Measurements from ENCODE around the gene SPNS2. TPM values are rescaled to one million over a fixed set of nuclear protein-coding genes. Genes with fewer than 3 reads are reported as not detected.
A peak's percentile ranks its signal among the peaks of the same experiment; 100 is the strongest.

SPNS2 gene
- total RNA-seq, 4 donors from 2014 or later = 10.0 to 19.9 (median 18.8) TPM

DNA sequence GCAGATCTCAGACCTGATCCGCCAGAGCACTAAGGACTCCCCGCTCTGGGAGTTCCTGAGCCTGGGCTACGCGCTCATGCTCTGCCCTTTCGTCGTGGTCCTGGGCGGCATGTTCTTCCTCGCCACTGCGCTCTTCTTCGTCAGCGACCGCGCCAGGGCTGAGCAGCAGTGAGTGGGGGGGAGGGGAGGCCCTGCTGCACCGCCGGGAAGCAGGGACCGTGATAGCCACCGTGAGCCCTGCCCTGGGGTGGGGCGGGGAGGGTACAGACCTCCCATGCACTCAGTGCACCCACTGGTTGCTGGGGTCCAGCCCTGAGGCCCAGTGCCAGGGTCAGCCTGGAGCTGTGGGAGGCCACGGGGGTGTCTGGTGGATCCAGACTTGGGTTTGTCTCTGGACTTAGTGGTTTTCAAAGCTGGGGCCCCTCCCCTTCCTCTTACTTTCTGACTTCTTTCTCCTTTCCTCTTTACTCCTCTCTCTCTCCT is 37.6 kb downstream of the SPNS2 start:
- Histone ChIP-seq H3K4me3 (peak overlapping the region in 3 of 4 donors; percentile 9 to 29 (median 15)), H3K9me3 (no peaks in the 10 kb centered on the region), H3K36me3 (peaks cover 16 to 43% (median 33%) of the 10 kb centered on the region in 4 donors), H3K27ac (replicated peaks in 1 of 4) (peak overlapping the region; percentile 52 to 76 (median 70)), H3K4me1 (peaks cover 80 to 97% (median 89%) of the 10 kb centered on the region in 4 donors), H3K27me3 (peaks cover 0 to 22% (median 0%) of the 10 kb centered on the region in 4 donors)
- TF ChIP-seq POLR2A (IDR thresholded peaks at IDR 0.05; ENCODE audit: low read depth) = no peak
- TF ChIP-seq POLR2AphosphoS5 (IDR thresholded peaks at IDR 0.05) = no peak
- no peak for TF ChIP-seq EP300 (IDR thresholded peaks at IDR 0.05)
- no peak for TF ChIP-seq CTCF (IDR thresholded peaks at IDR 0.05)
- intact Hi-C loops (cut with DNase I) = no loop called here
- no peak for DNase-seq (ENCODE audit: extremely low spot score)
- 16% methylated on average over 7 of the region's 19 CpGs for WGBS

- Histone ChIP-seq H3K4me3 (peak overlapping the region in 1 of 4 donors; percentile 15), H3K36me3 (peaks cover 21 to 49% (median 39%) of the 10 kb centered on the region in 4 donors), H3K9me3 (no peaks in the 10 kb centered on the region), H3K27ac (replicated peaks in 1 of 4) (peak overlapping the region; percentile 52 to 76 (median 70)), H3K27me3 (peaks cover 0 to 22% (median 0%) of the 10 kb centered on the region in 4 donors), H3K4me1 (peaks cover 86 to 99% (median 90%) of the 10 kb centered on the region in 4 donors)
- intact Hi-C loops (cut with DNase I) = no loop called here
- TF ChIP-seq POLR2A (IDR thresholded peaks at IDR 0.05; ENCODE audit: low read depth) = no peak
- TF ChIP-seq POLR2AphosphoS5 (IDR thresholded peaks at IDR 0.05) = peak; percentile 27 to 30
- TF ChIP-seq CTCF (IDR thresholded peaks at IDR 0.05) = no peak
- peak; percentile 29 for TF ChIP-seq EP300 (IDR thresholded peaks at IDR 0.05)
- DNase-seq (ENCODE audit: extremely low spot score) = no peak
- 58% methylated on average over 13 of the region's 18 CpGs for WGBS
These were observed 38.2 kb downstream of the SPNS2 start for GRCh38 chr17:4536742-4537411.

GRCh38 chr17:4537451-4538235 is 39.0 kb downstream of the SPNS2 start:
- no peak for TF ChIP-seq CTCF (IDR thresholded peaks at IDR 0.05)
- TF ChIP-seq POLR2A (IDR thresholded peaks at IDR 0.05; ENCODE audit: low read depth) = no peak
- no peak for TF ChIP-seq POLR2AphosphoS5 (IDR thresholded peaks at IDR 0.05)
- no peak for TF ChIP-seq EP300 (IDR thresholded peaks at IDR 0.05)
- Histone ChIP-seq H3K27me3 (peaks cover 0 to 22% (median 0%) of the 10 kb centered on the region in 4 donors), H3K4me1 (peaks cover 80 to 96% (median 87%) of the 10 kb centered on the region in 4 donors), H3K4me3 (no peak overlapping the region), H3K27ac (replicated peaks in 1 of 4) (peak overlapping the region; percentile 52 to 76 (median 70)), H3K9me3 (no peaks in the 10 kb centered on the region), H3K36me3 (peaks cover 28 to 55% (median 47%) of the 10 kb centered on the region in 4 donors)
- WGBS = 50% methylated on average over 2 of the region's 19 CpGs
- intact Hi-C loops (cut with DNase I) = no loop called here
- DNase-seq (ENCODE audit: extremely low spot score) = no peak

DNA sequence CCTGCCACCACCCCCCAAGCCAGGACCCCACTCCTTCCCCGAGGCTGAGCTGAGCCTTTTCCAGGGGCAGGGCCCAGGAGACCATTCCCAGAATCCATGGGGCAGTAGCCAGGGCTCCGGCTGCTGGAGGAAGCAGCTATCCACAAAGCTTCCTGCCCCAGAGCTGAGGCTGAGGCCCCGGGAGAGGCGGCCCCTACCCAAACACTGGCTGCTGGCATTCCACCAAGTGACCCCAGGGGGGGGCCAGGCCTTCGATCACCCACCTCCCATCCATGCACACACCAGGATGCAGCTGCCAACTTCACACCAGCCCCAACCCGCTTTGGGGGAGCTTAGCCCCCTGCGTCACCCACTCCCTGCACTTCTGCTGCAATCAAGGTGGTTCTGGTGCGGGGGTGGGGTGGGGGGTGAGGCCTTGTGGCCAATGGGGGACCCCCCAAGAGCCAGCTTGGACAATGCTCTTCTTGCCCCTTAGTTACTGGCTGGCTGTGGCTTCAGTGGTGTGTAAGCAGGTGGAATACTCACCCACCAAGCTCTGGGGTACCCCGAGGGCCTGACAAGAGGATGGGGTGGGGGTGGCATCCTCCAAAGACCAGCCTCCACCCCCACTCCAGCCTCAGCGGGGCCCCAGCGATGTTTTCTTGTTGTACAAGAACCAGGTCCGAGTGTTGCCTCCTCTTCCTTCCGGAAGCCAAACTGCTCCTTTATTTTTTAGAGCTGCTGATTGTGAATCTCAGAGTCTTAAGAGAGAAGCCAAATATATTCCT is 39.7 kb downstream of the SPNS2 start:
- no peak overlapping the region for H3K4me3 ChIP-seq
- H3K27ac ChIP-seq (replicated peaks in 1 of 4) = peak overlapping the region; percentile 52 to 76 (median 70)
- intact Hi-C loops (cut with DNase I) = no loop called here
- peaks cover 35 to 60% (median 55%) of the 10 kb centered on the region in 4 donors for H3K36me3 ChIP-seq
- H3K4me1 ChIP-seq = peaks cover 73 to 88% (median 79%) of the 10 kb centered on the region in 4 donors
- DNase-seq (ENCODE audit: extremely low spot score) = no peak
- peaks cover 0 to 22% (median 0%) of the 10 kb centered on the region in 4 donors for H3K27me3 ChIP-seq
- WGBS = 79% methylated on average over 8 of the region's 13 CpGs
- TF ChIP-seq POLR2A (IDR thresholded peaks at IDR 0.05; ENCODE audit: low read depth) = no peak
- TF ChIP-seq EP300 (IDR thresholded peaks at IDR 0.05) = no peak
- TF ChIP-seq CTCF (IDR thresholded peaks at IDR 0.05) = no peak
- TF ChIP-seq POLR2AphosphoS5 (IDR thresholded peaks at IDR 0.05) = no peak
- no peaks in the 10 kb centered on the region for H3K9me3 ChIP-seq
